Right forelimb (tissue), 1 donor: ENCODE data around the gene KDSR.
"Not testable (repeated sequence)": the region's sequence is repeated elsewhere in the genome, so short reads cannot be mapped to it uniquely, and the experiment has no call there.

Experiments
- DNase-seq: peaks from one replicate; pipeline ENCODE4 v3.0.0-alpha.2; 2018

Gene KDSR

DNA sequence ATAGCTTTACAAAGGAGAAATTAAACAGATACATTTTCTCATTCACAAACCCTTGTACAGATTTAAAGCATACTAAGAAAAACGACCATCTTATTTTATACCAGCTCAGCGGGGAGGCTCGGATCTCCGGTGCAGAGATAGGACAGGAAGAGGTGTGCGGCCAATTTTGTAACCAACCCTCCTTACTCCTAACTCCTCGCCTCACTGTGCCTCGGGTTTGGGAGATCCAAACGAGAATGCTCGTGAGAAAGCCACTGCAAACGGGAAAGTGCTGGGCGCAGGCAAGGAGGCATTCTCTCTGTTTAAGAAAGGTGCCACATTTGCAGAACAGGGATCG is 1.2 kb downstream of the KDSR start:
- DNase-seq = no peak

DNA sequence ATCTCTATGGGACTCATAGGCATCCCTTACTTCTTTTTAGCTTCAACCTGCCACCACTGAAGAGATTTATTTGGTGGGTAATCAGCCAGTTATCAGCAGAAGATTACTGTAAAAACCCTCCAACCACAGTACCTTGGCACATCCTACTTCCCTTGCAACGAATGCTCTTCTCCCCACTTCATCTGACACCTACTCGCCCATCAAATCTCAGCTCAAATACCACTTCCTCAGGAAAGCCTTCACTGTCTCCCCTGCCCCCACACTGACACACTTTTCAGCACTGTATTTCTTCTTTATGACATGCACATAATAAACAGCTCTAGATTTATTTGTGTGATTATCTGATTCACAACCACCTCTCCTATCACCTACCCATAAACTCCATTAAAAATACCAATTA is 3.1 kb downstream of the KDSR start:
- DNase-seq = no peak

DNA sequence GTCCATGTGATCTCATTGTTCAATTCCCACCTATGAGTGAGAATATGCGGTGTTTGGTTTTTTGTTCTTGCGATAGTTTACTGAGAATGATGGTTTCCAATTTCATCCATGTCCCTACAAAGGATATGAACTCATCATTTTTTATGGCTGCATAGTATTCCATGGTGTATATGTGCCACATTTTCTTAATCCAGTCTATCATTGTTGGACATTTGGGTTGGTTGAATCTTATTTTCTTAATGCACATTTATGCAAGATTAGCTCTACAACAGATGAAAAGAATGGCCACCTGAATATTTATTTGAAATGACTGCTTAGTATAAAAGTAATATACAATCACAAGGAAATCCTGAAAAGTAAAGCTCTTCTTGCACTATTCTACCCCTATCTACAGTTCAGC is 3.6 kb downstream of the KDSR start:
- DNase-seq = not testable (repeated sequence)

DNA sequence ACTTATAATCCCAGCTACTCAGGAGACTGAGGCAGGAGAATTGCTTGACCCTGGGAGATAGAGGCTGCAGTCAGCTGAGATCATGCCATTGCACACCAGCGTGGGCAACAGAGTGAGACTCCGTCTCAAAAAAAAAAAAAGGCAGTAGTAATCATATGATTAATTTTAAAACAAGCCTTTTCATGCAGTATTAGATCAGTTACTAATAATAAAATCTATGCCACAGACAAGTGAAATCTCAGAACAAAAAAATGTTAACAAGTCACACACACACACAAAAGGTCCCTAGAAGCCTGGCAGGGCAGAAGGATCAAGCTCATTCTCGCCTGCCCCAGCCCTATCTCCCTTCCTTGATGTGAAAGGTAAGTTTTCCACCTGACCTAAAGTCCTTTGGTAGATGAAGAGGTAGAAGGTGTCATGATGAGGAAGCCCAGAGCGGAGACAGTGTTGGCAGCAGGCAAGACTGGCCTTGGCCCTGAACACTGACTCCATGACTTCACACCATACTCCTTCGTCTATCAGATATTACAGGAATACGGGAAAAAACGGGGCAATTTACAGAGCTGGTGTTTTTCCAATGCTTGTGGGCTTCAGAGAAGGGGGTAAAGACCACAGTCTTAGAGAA is 10.6 kb downstream of the KDSR start:
- DNase-seq = no peak

DNA sequence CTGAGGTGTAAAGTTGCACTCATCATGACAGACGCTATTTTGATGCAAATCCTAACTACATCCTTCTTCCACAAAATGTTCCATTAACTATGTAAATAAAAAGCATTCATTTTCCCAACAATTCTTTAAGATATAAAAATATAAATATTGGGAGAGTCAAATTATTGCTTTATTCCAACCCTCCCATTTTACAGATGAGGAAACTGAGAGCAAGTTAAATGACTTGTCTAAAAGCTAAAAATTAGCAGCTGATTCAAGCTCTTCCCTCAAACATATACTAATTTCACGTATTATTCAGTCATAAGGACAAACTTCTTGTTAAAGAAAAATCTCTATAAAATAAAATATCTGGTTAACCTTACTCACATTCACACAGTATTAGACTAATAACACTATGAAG is 16.8 kb downstream of the KDSR start:
- DNase-seq = no peak

DNA sequence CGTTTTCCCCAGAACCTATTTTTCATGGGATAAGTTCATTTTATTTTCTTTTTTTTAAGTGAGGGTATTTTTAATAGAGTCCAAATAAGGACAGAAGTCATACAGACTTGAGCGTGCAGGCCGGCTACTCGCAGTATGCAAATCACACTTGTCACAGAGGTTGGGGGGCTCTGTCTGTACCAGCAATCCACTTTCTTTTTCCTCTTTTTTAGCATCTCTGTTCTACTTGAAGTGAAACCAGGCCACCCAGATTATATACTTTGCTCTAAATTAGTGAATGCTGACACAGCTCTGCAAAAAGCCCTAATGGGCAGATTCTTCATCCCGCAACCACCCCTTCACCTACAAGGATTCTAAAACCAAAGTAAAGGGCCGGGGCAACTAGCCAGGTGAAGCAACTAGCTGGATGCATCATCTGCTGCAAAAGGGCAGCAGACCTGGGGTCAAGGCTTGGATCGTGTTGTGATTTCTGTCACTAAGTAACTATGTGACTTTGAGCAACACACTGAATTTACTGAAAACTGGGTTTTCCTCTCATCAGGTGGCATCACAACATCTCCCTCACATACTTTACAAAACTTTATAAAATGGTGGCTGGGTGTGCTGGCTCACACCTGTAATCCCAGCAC is 18.4 kb downstream of the KDSR start:
- DNase-seq = no peak

DNA sequence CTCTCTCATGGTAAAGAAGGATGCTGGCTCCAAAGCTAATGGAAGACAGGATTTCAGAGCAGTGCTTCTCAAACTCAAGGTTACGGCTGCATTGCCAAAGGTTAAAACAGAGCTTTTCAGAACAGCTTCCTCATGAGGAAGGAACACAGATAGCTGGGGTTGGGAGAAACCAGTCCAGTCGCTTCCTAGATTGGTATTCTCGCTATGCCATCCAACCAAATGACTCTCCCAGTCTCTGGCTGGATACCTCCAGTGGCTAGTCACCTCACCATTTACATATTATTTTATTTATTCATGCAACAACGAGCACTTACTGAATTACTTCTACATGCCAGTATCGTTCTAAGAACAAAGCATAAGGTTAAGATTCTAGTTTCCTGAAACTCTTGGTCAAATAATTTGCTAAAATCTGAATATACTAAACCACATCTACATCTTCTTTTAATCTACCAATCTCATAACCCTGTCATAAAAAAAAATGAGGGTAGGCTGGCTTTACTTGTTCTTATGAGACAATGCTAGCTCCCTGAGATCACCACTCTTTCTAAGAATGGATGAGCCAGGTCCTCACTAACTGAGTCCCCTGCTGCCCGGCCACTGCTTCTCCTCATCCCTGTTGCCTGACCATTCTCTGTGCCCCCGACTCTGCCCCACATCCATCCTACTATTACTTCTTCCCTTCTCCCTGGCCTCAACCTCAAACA is 20.4 kb downstream of the KDSR start:
- no peak for DNase-seq

DNA sequence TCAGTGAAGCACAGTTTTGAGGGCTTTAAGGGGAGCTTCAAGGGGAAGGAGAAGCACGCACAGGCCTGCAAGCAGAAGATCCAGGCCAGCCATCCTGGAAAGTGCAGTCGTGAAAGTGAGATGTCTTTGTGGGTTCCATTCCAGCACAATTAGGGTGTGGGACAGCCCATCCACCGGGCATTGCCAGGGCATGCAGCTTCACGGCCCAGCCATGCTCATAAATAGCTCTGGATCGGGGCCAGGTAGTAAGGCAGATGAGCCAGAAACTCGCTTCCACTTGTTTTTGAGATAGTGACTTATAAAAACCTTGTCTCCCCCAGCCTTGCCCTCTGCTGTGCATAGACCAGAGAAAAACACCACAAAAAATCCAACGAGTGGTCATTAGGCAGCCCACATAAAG is 21.0 kb downstream of the KDSR start:
- DNase-seq = no peak

DNA sequence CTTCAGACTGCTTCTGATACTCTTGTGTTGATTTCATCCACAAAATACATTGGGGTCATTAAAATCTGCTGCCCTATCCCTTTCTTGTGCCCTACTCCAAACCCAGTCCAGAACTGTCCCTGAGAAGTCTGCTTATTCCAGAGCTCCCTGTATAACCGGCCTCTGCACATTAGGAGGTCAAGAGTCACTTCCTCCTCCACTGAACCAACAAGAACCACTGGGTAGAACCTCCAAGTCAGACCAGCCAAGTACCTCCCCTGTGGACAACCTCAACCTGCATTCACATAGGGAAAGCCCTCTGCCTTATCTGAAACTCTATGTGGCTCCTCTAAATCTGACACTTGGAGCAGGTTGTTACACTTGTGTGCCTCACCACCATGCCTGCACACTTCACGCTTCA is 22.1 kb downstream of the KDSR start:
- DNase-seq = no peak

DNA sequence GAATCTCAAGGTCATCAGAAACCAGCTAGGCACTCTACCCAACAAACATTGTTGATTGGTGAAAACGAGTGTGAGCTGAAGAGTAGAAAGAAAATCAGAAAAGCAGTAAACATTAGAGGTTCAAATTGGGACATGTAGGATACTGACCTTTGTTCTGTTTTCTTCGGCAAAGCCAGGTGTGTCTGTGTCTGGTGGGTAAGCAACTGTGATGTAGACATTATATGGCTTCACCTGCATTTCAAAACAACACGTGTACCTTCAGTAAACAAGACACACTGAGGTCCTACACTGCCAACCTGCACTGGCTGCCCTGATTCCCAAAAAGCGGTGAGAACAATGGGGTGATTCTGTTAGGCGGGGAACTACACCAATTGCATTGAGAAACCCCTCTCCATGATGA is 22.7 kb downstream of the KDSR start:
- DNase-seq = no peak

DNA sequence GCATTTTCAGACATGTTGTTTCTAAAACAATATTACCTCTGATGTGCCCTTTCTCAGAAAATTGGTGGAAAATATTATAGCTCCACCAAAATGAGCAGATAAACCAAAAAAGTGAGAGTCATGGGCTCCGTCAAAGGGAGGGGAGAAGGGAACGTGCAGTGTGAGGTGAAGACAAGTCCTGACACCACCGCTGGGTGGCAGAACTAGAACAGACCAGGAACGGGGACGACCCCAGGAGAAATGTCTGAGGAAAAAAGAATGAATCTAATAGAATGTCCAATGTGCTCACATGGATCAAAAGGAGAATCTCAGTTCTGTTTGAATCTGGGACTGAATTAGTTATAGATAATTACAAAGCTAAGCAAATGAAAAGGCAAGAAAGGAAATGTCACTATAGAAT is 24.8 kb downstream of the KDSR start:
- DNase-seq = no peak

DNA sequence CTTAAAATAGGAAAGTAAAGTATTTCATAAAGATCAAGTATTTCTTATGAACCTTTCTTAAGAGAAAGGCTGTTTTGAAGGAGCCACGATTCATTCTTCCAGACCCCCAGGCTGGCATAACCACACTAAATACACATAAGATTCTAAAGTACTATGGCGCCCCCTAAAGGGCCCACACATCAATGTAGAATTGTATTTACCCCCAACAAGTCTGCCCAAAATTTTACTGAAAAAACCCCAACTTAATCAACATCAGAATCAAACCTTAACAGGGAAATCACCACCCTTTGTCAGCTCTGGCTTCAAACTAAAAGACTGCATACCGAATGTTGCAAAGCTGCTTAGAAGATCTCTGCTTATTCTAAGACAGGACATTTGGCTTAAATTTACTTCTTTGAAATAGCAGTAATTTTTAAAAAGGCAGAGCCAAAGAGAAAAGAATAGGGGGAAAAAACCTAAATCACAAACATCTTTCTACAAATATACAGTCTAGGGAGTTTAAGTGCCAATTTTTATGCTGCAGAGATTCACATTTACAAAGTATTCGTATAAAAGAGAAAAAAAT is 27.0 kb downstream of the KDSR start:
- DNase-seq = no peak

DNA sequence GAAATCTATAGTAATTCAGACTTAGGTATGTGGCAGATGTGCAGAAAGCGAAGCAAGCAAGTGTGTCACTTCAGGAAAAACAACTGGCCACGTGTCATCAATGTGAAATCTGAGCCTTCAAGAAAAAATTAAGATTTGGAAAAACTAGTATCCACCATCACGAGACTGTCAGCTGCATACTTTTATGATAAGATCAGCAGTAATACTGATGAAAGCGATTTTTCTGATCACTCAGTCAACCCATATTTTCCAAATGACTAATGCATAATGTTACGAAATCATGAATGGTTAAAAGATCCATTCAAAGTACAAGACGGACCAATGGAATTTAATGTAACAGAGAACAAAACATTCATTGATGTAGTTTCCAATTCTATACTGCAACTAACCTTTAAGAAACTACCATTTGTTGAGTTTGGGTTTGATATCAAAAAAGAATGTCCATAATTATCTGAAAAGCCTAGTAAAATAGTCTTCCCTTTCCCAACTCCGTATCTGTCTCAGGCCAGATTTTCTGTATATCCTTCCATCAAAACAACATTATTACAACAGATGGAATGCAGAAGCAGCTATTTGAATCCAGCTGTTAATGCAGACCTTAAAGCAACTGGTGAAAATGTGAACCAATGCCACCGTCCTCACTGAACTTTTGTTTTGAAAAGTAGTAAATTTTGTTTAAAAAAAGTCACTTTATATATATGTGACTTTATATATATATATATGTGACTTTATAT is 30.5 kb downstream of the KDSR start:
- no peak for DNase-seq

DNA sequence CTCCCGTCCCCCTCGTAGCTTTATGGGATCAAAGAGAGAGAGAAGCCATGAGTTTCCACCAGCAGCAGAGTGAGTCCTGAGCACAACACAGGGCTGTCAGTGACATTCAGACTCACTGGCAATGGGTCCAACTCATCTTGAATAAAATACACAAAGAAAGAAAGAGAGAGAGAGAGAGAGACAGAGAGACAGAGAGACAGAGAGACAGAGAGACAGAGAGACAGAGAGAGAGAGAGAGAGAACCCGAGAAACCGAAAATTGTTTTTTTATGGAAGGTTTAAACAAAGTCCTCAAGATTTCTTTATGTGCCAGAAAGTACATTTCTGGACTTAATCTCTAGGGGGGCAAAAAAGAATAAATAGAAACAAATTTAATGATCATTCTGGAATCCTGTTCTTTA is 35.9 kb downstream of the KDSR start:
- no peak for DNase-seq

DNA sequence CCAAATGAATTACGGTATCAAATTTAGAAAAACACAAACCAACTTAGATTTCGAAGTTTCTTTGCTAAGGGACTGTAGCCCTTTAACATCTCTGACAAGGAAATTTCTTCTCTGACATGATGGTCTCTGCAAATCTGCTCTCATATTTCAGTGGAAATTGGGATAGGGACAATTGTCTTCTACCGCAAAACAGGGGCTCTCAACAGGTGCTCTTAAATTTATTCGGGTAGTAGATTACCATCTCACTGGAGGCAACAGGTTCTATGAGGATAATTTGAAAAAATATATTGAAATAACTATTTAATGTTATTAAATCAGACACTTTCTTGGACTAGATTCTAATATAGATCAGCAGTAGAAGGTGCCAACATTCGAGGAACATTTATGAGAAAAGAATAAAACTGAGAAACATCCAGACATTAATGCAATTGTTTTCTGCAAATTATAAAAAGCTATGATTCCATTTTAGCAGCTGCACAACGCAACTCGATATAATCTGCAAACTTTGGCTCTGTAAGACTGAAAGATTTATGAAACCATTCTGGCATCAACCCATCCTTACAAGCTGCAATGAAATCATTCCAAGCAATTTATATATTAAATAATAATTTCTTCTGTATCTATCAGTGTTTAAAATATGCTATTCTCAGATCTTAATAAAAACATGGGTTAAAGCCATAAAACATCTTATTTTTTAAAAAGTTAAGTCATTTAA is 37.4 kb downstream of the KDSR start:
- DNase-seq = no peak

DNA sequence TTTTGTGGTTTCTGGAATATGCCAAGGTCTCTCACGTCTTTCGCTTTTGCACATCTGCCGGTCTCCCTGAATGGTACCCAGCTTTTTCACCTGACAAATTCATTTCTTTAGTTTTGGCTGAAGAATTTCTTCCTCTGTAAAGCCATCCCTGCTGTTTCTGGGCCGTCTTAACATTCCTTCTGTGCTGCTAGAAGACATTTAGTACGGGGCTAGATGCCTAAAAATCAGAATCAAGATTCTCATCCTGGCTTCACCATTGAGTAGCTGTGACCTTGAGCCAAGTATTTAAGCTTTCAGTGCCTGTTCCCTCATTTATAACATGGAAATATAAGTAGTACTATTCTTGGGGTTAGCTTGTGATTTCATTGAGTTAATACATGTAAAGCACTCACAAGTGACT is 41.0 kb downstream of the KDSR start:
- no peak for DNase-seq

DNA sequence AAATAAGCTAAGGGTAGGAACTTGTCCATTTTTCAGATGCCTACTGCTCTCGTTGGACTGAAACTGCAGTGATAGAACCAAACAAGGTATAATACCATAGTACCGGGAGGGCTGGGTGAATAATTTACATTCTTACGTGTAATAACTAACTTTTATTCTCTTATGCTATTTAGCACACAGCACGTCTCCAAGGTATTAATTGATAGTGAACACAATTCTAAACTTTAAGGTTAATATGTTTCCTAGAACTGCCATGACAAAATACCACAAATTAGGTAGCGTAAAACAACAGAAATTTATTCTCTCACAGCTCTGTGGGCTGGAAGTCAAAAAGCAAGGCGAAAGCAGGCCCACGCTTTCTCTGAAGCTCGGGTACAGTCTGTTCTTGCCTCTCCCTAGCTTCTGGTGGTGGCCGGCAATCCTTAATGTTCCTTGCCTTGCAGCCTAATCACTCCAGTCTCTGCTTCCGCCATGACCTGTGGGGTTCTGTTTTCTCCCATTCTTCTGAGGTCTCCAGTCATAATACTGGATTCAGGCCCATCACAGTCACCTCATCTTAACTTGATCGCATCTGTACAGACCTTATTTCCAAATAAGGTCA is 41.8 kb downstream of the KDSR start:
- DNase-seq = no peak

DNA sequence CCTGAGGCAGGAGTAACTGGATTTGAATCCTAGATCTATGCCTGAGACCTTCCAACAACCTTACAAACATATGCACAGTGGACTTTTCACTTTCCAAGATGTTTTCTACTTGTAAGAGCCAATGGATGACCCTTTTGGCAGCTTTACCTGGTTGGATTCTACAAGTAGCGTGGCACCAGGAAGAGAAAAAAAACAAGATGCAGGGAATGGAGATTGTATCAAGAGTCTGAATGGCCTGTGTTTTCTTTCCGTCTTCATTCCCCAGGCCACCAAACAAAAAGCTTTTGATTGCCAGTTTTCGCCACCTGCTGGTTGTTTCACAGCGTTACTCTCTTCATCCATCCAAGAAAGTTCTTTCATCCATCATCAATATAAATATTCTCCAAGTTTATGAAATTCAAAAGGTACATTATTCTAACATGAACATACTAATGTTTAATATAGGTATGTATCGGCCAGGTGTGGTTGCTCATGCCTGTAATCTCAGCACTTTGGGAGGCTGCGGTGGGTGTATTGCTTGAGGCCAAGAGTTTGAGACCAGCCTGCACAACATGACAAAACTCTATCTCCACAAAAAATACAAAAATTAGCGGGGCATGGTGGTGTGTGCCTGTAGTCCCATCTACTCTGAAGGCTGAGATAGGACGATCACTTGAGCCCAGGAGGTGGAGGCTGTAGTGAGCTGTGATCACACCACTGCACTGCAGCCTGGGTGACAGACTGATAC is 43.9 kb downstream of the KDSR start:
- DNase-seq = peak; percentile 78

DNA sequence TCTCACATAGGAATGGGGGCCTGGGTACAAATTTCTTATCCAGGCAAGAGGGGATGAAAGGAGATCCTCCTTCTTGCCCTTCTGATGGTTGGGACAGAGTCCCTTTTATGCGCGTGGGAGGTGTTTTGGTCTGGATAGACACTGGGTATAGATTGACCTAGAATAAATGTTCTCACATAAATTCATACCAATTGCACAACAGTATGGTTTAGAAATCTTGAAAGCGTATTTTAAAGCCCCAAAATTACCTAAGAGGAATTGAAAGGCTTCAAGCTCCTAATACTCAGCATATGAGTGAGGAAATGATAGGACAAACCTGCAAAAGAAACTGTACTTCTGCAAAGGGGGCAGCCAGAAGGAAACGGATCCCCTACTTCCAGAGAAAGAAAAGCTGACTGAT is 44.8 kb downstream of the KDSR start:
- DNase-seq = no peak

DNA sequence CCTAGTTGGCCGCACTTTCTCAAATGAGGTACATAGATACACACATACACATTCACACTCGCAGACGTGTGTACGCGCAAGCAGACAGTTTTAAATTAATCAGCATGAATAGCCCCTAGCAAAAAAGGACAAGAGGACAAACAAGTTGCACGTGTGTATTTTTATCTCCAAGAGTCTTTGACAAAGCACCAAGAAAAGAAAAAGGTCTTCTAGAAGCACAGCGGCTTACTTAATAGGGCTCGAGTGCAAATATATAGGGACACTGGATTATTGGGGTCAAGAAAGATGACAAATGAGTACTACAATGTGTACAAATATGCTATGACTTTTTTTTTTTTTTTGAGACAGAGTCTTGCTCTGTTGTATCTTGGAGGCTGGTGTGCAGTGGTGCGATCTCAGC is 45.7 kb downstream of the KDSR start:
- DNase-seq = no peak

DNA sequence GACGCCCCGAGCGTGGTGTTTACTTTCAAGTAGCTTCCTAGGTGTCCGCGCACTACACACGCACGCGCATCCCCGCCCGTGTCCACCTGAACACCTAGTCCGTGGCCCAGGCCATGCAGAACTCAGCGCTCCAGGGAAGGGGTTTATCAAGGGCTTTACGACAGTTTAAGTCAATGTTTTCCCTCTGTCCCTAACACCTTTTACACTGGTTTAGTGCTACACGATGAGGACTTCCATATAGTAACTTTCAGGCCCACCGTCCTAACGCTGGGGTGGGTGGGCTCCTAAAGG is 46.1 kb downstream of the KDSR start:
- no peak for DNase-seq
